ENCODE results near the gene ARMH3. TPM values are rescaled to one million over a fixed set of nuclear protein-coding genes. Genes with fewer than 3 reads are reported as not detected.
"Not testable (repeated sequence)": the region's sequence is repeated elsewhere in the genome, so short reads cannot be mapped to it uniquely, and the experiment has no call there.

Gene ARMH3
- total RNA-seq, 1 donor from 2014 or later: 28.8 TPM

DNA sequence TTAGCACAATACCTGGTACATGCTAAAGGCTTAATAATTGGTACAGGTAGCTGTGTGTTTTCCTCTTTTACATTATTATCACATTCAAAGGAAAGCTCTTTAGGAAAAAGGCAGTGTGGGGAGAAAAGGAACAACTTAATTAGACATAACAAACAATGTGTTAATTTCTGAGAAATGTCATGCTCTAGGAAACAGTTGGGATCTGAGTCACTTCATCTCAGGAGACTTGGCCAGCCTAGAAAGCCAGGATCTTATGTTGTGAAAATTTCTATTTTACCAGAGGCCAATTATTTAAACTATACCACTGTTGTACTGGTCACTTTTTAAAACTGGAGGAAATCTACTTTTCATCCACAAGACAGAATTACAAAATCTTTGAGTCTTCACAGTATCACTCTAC is 39.6 kb downstream of the ARMH3 start:
- H3K27ac Mint-ChIP-seq (ENCODE audit: unreplicated experiment): no peak overlapping the region
- H3K4me1 Mint-ChIP-seq (ENCODE audit: unreplicated experiment): no peaks in the 10 kb centered on the region
- peaks cover 24% of the 10 kb centered on the region for H3K36me3 Mint-ChIP-seq (ENCODE audit: unreplicated experiment)
- no peak for DNase-seq (ENCODE audit: extremely low spot score, unreplicated experiment)
- H3K4me3 Mint-ChIP-seq (ENCODE audit: unreplicated experiment): no peak overlapping the region
- no peaks in the 10 kb centered on the region for H3K27me3 Mint-ChIP-seq (ENCODE audit: unreplicated experiment)
- TF ChIP-seq, protein P1, sequence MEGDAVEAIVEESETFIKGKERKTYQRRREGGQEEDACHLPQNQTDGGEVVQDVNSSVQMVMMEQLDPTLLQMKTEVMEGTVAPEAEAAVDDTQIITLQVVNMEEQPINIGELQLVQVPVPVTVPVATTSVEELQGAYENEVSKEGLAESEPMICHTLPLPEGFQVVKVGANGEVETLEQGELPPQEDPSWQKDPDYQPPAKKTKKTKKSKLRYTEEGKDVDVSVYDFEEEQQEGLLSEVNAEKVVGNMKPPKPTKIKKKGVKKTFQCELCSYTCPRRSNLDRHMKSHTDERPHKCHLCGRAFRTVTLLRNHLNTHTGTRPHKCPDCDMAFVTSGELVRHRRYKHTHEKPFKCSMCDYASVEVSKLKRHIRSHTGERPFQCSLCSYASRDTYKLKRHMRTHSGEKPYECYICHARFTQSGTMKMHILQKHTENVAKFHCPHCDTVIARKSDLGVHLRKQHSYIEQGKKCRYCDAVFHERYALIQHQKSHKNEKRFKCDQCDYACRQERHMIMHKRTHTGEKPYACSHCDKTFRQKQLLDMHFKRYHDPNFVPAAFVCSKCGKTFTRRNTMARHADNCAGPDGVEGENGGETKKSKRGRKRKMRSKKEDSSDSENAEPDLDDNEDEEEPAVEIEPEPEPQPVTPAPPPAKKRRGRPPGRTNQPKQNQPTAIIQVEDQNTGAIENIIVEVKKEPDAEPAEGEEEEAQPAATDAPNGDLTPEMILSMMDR (IDR thresholded peaks at IDR 0.05): no peak
- H3K9me3 Mint-ChIP-seq (ENCODE audit: unreplicated experiment): no peaks in the 10 kb centered on the region

DNA sequence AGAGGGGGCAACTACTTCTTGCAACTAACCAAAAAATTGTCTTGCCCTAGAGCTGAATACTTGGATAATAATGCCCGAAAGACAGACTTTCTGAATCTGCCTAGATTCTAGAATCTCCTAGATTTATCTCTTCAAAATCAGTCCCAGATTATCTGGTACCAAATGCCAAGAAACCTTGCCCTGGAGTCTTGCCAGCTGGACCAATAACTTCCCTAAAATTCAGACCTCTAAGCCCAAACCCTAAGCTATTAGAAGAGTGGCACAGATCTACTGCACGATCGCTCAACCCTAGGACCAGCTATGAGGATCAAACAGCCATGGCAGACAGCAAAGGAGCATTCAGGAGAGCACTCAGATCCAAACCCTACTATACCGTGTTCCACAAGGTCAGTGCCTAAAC is 45.0 kb downstream of the ARMH3 start:
- H3K36me3 Mint-ChIP-seq (ENCODE audit: unreplicated experiment): peaks cover 18% of the 10 kb centered on the region
- no peak overlapping the region for H3K4me3 Mint-ChIP-seq (ENCODE audit: unreplicated experiment)
- H3K27me3 Mint-ChIP-seq (ENCODE audit: unreplicated experiment): no peaks in the 10 kb centered on the region
- H3K9me3 Mint-ChIP-seq (ENCODE audit: unreplicated experiment): no peaks in the 10 kb centered on the region
- DNase-seq (ENCODE audit: extremely low spot score, unreplicated experiment): no peak
- H3K4me1 Mint-ChIP-seq (ENCODE audit: unreplicated experiment): peaks cover 4% of the 10 kb centered on the region
- H3K27ac Mint-ChIP-seq (ENCODE audit: unreplicated experiment): no peak overlapping the region
- TF ChIP-seq, protein P1 (IDR thresholded peaks at IDR 0.05): no peak

- Mint-ChIP-seq H3K36me3 (ENCODE audit: unreplicated experiment) (peaks cover 20% of the 10 kb centered on the region), H3K4me1 (ENCODE audit: unreplicated experiment) (peaks cover 4% of the 10 kb centered on the region), H3K27me3 (ENCODE audit: unreplicated experiment) (no peaks in the 10 kb centered on the region), H3K4me3 (ENCODE audit: unreplicated experiment) (no peak overlapping the region), H3K9me3 (ENCODE audit: unreplicated experiment) (no peaks in the 10 kb centered on the region), H3K27ac (ENCODE audit: unreplicated experiment) (peak overlapping the region; percentile 23)
- TF ChIP-seq, protein P1 (IDR thresholded peaks at IDR 0.05): peak; percentile 88
- no peak for DNase-seq (ENCODE audit: extremely low spot score, unreplicated experiment)
Measured at GRCh38 chr10:102009801-102010425, 46.1 kb downstream of the ARMH3 start.

DNA sequence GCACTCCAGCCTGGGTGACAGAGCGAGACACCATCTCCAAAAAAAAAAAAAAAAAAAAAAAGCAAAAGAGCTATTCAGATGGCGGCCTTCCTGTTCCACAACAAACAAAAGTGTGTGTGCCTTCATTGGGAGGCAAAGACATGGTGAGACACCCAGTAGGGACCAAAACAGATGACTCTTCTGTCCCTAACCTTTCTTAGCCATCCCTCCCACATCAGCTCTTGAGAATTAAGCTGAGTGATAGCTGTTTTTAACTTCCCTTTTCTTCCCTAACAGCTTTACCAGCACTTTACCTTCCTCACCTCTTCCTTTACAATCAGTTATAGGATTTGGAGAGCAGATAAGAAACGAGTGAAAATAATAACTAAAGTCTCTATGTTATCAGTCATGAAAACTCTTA is 48.2 kb downstream of the ARMH3 start:
- DNase-seq (ENCODE audit: extremely low spot score, unreplicated experiment): no peak
- Mint-ChIP-seq H3K27ac (ENCODE audit: unreplicated experiment) (no peak overlapping the region), H3K9me3 (ENCODE audit: unreplicated experiment) (no peaks in the 10 kb centered on the region), H3K4me3 (ENCODE audit: unreplicated experiment) (no peak overlapping the region), H3K36me3 (ENCODE audit: unreplicated experiment) (peaks cover 24% of the 10 kb centered on the region), H3K4me1 (ENCODE audit: unreplicated experiment) (peaks cover 4% of the 10 kb centered on the region), H3K27me3 (ENCODE audit: unreplicated experiment) (no peaks in the 10 kb centered on the region)
- TF ChIP-seq, protein P1 (IDR thresholded peaks at IDR 0.05): no peak

DNA sequence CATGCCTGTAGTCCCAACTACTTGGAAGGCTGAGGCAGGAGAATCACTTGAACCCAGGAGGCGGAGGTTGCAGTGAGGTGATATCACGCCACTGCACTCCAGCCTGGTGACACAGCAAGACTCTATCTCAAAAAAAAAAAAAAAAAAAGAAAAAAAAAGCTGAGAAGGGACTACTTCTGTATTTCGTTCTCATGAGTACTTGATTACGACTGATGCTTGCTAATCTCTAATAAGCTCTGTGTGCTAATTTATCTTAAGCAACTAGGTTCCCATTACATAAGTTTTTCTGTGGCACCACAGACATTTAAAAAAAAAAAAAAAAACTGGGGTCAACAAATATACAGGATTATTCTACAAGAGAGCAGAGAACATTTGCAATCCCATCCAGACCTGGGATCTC is 48.9 kb downstream of the ARMH3 start:
- H3K9me3 Mint-ChIP-seq (ENCODE audit: unreplicated experiment); H3K4me1 Mint-ChIP-seq (ENCODE audit: unreplicated experiment); H3K27ac Mint-ChIP-seq (ENCODE audit: unreplicated experiment); DNase-seq (ENCODE audit: extremely low spot score, unreplicated experiment); H3K4me3 Mint-ChIP-seq (ENCODE audit: unreplicated experiment); H3K27me3 Mint-ChIP-seq (ENCODE audit: unreplicated experiment): not testable (repeated sequence)
- H3K36me3 Mint-ChIP-seq (ENCODE audit: unreplicated experiment): peaks cover 29% of the 10 kb centered on the region

DNA sequence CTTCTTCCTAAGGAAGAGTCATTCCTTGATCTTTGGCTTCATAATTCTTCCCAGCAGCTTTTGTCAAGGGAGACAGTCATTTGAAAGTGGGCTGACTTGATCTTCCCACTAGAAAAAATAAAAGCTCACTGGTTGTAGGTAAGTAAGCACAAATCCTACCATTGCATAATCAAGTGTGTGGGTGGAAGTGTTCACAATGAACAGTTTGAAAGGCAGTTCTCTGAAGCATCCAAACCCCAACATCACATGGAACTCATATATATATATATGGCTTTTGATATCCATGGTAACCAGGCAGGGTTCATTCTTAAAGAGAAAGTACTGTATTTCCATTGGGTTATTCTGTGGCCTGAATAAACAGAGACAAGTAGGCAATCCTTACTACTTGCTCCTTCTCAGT is 51.6 kb downstream of the ARMH3 start:
- H3K27me3 Mint-ChIP-seq (ENCODE audit: unreplicated experiment): no peaks in the 10 kb centered on the region
- no peak for DNase-seq (ENCODE audit: extremely low spot score, unreplicated experiment)
- TF ChIP-seq, protein P1 (IDR thresholded peaks at IDR 0.05): no peak
- peaks cover 32% of the 10 kb centered on the region for H3K36me3 Mint-ChIP-seq (ENCODE audit: unreplicated experiment)
- no peaks in the 10 kb centered on the region for H3K4me1 Mint-ChIP-seq (ENCODE audit: unreplicated experiment)
- no peak overlapping the region for H3K4me3 Mint-ChIP-seq (ENCODE audit: unreplicated experiment)
- no peak overlapping the region for H3K27ac Mint-ChIP-seq (ENCODE audit: unreplicated experiment)
- H3K9me3 Mint-ChIP-seq (ENCODE audit: unreplicated experiment): no peaks in the 10 kb centered on the region
